GM20000 (cell line): ENCODE results near the gene ZNF57.

Experiments used
- DNase-seq: peaks from one replicate; pipeline ENCODE4 v3.0.0; 2012; ENCODE audit warnings: low spot score
- CTCF ChIP-seq: IDR thresholded peaks from 2 replicates; pipeline ENCODE4 v1.5.1; 2012; ENCODE audit warnings: mild to moderate bottlenecking, control low read depth; ENCODE audit errors: extremely low read depth, missing control alignments

The ZNF57 gene

GRCh38 chr19:2967972-2968371 lies 67.2 kb downstream of the ZNF57 start:
- DNase-seq = no peak
- TF ChIP-seq CTCF = no peak
